Smooth muscle cell of trachea (primary cell): Measurements from ENCODE around the gene BCS1L. TPM values are rescaled to one million over a fixed set of nuclear protein-coding genes. Genes with fewer than 3 reads are reported as not detected.

Experiments
- total RNA-seq: library from RNA; depleted of rRNA; stranded (reverse); fragments of >200 nt; gene quantifications from 2 replicates; pipeline ENCODE4 v1.2.1, GENCODE V29; 2014

BCS1L gene
- total RNA-seq, result 32.3 and 41.9 TPM in 2 replicates

GRCh38 chr2:218659258-218659987 is at the start of gene BCS1L, which contains the start of gene ZNF142:
BCS1L (plus strand) TSS chr2:218659683; CDS start chr2:218660988, 1,305 bp downstream.
ZNF142 (minus strand) TSS chr2:218659623; CDS start chr2:218656429, 3,194 bp downstream.

GRCh38 chr2:218671654-218672566 is 12.4 kb downstream of the BCS1L start, which contains the start of the genes RNF25 and STK36:
RNF25 (minus strand) TSS chr2:218672002; CDS start chr2:218671970, 32 bp downstream.
STK36 (plus strand) TSS chr2:218672086; CDS start chr2:218672830, 744 bp downstream.

GRCh38 chr2:218710687-218711549 is 51.4 kb downstream of the BCS1L start, which contains the start of gene TTLL4:
TTLL4 (plus strand) TSS chr2:218710835; CDS start chr2:218737677, 26,842 bp downstream.

Other genes starting within 250 kb of the BCS1L start
- gene VIL1, start 240.6 kb upstream of the BCS1L start, total RNA-seq, result not detected in 2 replicates
- 7.3 and 7.4 TPM in 2 replicates for gene USP37, start 91.3 kb upstream of the BCS1L start, total RNA-seq
- 33.4 and 40.7 TPM in 2 replicates for gene CNOT9, start 90.8 kb upstream of the BCS1L start, total RNA-seq
- 9.1 and 11.8 TPM in 2 replicates for gene PLCD4, start 51.8 kb upstream of the BCS1L start, total RNA-seq
- 10.2 and 12.1 TPM in 2 replicates for gene ZNF142, start 60 bp upstream of the BCS1L start, total RNA-seq
- gene RNF25, start 12.3 kb downstream of the BCS1L start, total RNA-seq, result 19.6 and 28.4 TPM in 2 replicates
- gene STK36, start 12.4 kb downstream of the BCS1L start, total RNA-seq, result 37.2 and 46.1 TPM in 2 replicates
- 6.3 and 14.2 TPM in 2 replicates for gene TTLL4, start 51.2 kb downstream of the BCS1L start, total RNA-seq
- gene CYP27A1, start 122.5 kb downstream of the BCS1L start, total RNA-seq, result 19.1 and 53.1 TPM in 2 replicates
- 0.15 and 0.50 TPM in 2 replicates for gene PRKAG3, start 172.1 kb downstream of the BCS1L start, total RNA-seq
- not detected in 2 replicates for gene WNT6, start 200.1 kb downstream of the BCS1L start, total RNA-seq
- gene WNT10A, start 221.2 kb downstream of the BCS1L start, total RNA-seq, result not detected in 2 replicates